ENCODE measurements around the gene EIF2AK3. TPM values are rescaled to one million over a fixed set of nuclear protein-coding genes. Genes with fewer than 3 reads are reported as not detected.
A peak's percentile ranks its signal among the peaks of the same experiment; 100 is the strongest.

The EIF2AK3 gene
- total RNA-seq, 1 donor from 2014 or later, result 18.5 TPM

DNA sequence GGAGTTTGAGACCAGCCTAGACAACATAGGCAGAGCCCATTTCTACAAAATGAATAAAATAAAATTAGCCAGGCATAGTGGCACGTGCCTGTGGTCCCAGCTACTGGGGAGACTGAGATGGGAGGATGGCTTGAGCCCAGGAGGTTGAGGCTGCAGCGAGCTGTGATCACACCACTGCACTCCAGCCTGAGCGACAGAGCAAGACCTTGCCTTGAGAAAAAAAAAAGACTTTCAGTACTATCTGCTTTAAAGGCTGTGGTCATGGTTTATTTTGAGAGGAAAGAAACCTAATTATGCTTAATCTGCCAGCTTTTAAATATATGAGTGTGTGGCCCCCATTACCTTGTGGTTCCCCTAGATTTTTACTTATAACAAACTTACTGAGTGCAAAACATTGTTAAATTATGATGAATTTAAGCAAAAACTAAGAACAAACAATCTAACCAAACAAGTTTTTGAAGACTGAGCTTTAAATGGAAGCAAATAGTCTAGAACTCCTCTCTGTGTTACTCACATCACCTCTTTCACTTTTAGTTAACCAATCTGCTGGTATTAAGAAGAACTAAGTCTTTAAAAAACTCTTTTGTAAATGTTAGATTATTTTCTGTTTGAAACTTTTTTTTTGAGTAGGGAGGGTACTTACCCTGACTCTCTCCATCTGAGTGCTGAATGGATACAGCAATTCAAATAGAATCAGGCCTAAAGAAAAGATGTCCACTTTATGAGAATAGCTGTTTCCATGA is 65.4 kb downstream of the EIF2AK3 start:
- no peak for DNase-seq (ENCODE audit: low spot score)
- Mint-ChIP-seq H3K36me3 (ENCODE audit: low read depth) (peaks cover 21% of the 10 kb centered on the region), H3K27ac (ENCODE audit: unreplicated experiment) (no peak overlapping the region), H3K4me1 (ENCODE audit: low read depth) (no peaks in the 10 kb centered on the region), H3K9me3 (ENCODE audit: low read depth) (no peaks in the 10 kb centered on the region), H3K27me3 (ENCODE audit: low read depth) (no peaks in the 10 kb centered on the region), H3K4me3 (ENCODE audit: unreplicated experiment) (no peak overlapping the region)
- TF ChIP-seq, protein P1, sequence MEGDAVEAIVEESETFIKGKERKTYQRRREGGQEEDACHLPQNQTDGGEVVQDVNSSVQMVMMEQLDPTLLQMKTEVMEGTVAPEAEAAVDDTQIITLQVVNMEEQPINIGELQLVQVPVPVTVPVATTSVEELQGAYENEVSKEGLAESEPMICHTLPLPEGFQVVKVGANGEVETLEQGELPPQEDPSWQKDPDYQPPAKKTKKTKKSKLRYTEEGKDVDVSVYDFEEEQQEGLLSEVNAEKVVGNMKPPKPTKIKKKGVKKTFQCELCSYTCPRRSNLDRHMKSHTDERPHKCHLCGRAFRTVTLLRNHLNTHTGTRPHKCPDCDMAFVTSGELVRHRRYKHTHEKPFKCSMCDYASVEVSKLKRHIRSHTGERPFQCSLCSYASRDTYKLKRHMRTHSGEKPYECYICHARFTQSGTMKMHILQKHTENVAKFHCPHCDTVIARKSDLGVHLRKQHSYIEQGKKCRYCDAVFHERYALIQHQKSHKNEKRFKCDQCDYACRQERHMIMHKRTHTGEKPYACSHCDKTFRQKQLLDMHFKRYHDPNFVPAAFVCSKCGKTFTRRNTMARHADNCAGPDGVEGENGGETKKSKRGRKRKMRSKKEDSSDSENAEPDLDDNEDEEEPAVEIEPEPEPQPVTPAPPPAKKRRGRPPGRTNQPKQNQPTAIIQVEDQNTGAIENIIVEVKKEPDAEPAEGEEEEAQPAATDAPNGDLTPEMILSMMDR (IDR thresholded peaks at IDR 0.05), result no peak

DNA sequence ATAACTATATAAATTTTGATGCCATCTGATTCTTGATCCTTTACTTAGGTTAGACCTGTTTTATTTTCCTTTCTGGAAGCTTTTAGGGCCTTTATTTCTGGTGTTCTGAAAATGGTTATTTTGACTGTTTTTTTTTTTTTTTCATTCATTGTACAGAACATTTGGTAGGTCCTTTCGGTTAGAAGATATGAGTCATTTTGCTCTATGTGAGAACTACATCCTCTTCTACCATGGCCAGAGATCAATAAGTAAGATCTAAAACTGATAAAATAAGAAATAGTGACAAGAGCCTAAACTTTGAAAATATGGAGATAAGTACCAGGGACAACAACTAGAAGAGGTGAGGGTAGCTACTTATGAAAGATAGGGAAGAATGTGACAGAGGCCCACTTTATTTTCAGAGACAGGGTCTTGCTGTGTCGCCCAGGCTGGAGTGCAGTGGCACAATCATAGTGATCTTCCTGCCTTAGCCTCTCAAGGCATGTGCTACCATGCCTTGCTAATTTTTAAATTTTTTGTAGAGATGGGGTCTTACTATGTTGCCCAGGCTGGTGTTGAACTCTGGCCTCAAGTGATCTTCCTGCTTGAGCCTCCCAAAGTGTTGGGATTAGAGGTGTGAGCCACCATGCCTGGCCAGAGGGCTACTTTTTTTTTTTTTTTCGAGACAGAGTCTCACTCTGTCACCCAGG is 66.5 kb downstream of the EIF2AK3 start:
- H3K4me3 Mint-ChIP-seq (ENCODE audit: unreplicated experiment), result no peak overlapping the region
- H3K4me1 Mint-ChIP-seq (ENCODE audit: low read depth), result no peaks in the 10 kb centered on the region
- no peak overlapping the region for H3K27ac Mint-ChIP-seq (ENCODE audit: unreplicated experiment)
- peaks cover 26% of the 10 kb centered on the region for H3K36me3 Mint-ChIP-seq (ENCODE audit: low read depth)
- no peak for DNase-seq (ENCODE audit: low spot score)
- TF ChIP-seq, protein P1 (IDR thresholded peaks at IDR 0.05), result no peak
- H3K9me3 Mint-ChIP-seq (ENCODE audit: low read depth), result no peaks in the 10 kb centered on the region
- H3K27me3 Mint-ChIP-seq (ENCODE audit: low read depth), result no peaks in the 10 kb centered on the region

DNA sequence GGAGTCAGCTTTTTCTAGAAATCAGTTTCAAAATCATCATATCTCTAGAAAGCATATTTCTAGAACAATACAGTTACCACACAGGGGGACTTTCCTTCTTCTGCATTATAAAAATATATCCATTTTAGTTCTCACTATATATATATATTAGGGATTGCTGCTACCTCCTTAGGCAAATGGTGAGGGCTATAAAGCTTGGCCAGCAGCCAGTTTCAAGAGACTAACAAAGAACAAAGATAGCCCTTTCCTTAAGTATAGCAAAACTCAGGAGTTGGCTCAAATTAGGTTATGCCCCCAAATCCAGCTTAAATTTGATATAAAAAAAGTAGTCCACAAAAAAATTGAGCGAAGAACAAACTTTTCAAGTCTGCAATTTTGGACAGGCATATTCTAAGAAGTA is 70.0 kb downstream of the EIF2AK3 start:
- H3K27me3 Mint-ChIP-seq (ENCODE audit: low read depth), result no peaks in the 10 kb centered on the region
- H3K27ac Mint-ChIP-seq (ENCODE audit: unreplicated experiment), result no peak overlapping the region
- TF ChIP-seq, protein P1 (IDR thresholded peaks at IDR 0.05), result no peak
- DNase-seq (ENCODE audit: low spot score), result no peak
- no peak overlapping the region for H3K4me3 Mint-ChIP-seq (ENCODE audit: unreplicated experiment)
- H3K36me3 Mint-ChIP-seq (ENCODE audit: low read depth), result peaks cover 26% of the 10 kb centered on the region
- H3K4me1 Mint-ChIP-seq (ENCODE audit: low read depth), result no peaks in the 10 kb centered on the region
- H3K9me3 Mint-ChIP-seq (ENCODE audit: low read depth), result no peaks in the 10 kb centered on the region

DNA sequence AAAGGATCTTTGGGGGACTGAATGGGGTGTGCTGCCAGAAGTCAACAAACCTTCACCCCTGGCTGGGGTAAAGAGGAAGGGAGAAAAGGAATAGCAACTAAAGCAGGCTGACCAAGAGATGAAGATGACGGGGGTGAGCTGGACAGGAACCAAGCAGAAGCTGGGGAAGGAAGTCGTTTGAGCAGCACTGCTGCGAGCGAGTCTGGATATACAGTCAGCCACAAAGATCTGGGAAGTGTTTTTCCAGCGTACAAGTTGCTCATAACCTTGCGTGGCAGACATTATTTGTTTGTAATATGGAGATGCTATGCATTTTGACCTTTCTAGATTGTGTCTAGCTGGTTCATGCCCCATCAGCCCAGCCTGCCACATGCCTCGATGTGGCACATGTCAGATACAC is 71.2 kb downstream of the EIF2AK3 start:
- H3K4me3 Mint-ChIP-seq (ENCODE audit: unreplicated experiment), result no peak overlapping the region
- peaks cover 22% of the 10 kb centered on the region for H3K36me3 Mint-ChIP-seq (ENCODE audit: low read depth)
- TF ChIP-seq, protein P1 (IDR thresholded peaks at IDR 0.05), result no peak
- H3K9me3 Mint-ChIP-seq (ENCODE audit: low read depth), result no peaks in the 10 kb centered on the region
- DNase-seq (ENCODE audit: low spot score), result no peak
- no peaks in the 10 kb centered on the region for H3K27me3 Mint-ChIP-seq (ENCODE audit: low read depth)
- no peak overlapping the region for H3K27ac Mint-ChIP-seq (ENCODE audit: unreplicated experiment)
- no peaks in the 10 kb centered on the region for H3K4me1 Mint-ChIP-seq (ENCODE audit: low read depth)

DNA sequence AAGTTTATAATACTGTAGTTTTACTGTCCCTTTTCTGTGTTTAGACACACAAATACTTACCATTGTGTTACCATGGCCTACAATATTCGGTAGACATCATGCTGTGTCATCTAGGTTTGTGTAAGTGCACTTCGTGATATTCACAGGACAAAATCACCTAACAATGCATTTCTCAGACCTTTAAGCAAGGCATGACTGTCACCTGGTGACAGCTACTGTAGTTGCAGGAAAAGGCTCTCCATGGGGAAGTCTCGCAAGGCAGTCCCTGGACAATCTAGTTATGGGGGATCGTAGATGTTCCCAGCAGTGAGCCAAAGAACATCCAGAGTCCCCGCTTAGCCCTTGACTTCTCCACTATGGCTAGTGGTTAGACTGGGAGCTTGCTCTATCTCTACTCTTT is 73.1 kb downstream of the EIF2AK3 start:
- DNase-seq (ENCODE audit: low spot score), result no peak
- TF ChIP-seq, protein P1 (IDR thresholded peaks at IDR 0.05), result peak; percentile 47
- Mint-ChIP-seq H3K27me3 (ENCODE audit: low read depth) (peaks cover 8% of the 10 kb centered on the region), H3K4me3 (ENCODE audit: unreplicated experiment) (no peak overlapping the region), H3K9me3 (ENCODE audit: low read depth) (no peaks in the 10 kb centered on the region), H3K36me3 (ENCODE audit: low read depth) (peaks cover 14% of the 10 kb centered on the region), H3K27ac (ENCODE audit: unreplicated experiment) (no peak overlapping the region), H3K4me1 (ENCODE audit: low read depth) (peaks cover 11% of the 10 kb centered on the region)
